Measurements from ENCODE around the gene TPCN2.
"Not testable (repeated sequence)": the region's sequence is repeated elsewhere in the genome, so short reads cannot be mapped to it uniquely, and the experiment has no call there.

TPCN2 gene

DNA sequence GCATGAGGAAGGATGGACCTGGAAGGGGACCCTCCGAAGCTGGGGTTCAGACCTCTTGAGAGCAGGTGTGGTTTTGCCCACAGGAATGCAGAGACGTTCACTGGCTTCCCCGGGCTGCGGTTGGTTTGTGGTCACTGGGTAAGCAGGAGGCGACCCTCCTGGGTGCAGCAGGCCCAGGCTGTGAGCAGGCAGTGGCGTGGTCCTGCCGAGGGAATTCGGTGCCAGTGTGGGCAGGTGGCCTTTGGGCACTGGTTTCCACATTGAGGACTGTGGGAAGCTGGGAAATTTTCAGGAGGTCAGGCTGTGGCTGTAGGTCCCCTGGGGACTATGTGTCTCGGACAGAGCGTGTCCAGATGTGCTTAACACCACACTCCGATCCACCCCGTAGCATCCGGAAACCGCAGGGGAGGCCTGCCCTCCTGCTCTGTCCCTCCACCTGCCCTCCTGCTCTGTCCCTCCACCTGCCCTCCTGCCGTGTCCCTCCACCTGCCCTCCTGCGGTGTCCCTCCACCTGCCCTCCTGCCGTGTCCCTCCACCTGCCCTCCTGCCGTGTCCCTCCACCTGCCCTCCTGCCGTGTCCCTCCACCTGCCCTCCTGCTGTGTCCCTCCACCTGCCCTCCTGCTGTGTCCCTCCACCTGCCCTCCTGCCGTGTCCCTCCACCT lies 27.5 kb downstream of the TPCN2 start:
- DNase-seq = no peak

DNA sequence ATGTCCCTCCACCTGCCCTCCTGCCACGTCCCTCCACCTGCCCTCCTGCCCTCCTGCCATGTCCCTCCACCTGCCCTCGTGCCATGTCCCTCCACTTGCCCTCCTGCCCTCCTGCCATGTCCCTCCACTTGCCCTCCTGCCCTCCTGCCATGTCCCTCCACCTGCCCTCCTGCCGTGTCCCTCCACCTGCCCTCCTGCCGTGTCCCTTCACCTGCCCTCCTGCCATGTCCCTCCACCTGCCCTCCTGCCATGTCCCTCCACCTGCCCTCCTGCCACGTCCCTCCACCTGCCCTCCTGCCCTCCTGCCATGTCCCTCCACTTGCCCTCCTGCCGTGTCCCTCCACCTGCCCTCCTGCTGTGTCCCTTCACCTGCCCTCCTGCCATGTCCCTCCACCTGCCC lies 28.2 kb downstream of the TPCN2 start:
- DNase-seq = not testable (repeated sequence)

DNA sequence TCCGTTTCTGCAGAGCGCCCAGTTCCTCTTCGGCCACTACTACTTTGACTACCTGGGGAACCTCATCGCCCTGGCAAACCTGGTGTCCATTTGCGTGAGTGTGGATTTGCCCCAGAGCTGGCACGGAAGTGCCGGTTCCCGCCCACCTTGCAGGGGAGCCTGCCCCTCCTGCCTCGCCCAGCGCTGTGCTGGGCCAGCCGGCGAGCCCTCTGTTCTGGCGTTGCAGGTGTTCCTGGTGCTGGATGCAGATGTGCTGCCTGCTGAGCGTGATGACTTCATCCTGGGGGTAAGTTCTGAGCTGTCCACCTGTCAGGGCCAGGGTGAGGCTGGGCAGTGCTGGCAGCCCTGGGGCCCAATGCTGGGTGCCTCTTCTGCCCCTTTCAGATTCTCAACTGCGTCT lies 29.8 kb downstream of the TPCN2 start:
- no peak for DNase-seq

- no peak for DNase-seq
Observed at GRCh38 chr11:69078930-69079605, 30.3 kb downstream of the TPCN2 start.

- no peak for DNase-seq
Observed at GRCh38 chr11:69079661-69080256, 31.0 kb downstream of the TPCN2 start.

DNA sequence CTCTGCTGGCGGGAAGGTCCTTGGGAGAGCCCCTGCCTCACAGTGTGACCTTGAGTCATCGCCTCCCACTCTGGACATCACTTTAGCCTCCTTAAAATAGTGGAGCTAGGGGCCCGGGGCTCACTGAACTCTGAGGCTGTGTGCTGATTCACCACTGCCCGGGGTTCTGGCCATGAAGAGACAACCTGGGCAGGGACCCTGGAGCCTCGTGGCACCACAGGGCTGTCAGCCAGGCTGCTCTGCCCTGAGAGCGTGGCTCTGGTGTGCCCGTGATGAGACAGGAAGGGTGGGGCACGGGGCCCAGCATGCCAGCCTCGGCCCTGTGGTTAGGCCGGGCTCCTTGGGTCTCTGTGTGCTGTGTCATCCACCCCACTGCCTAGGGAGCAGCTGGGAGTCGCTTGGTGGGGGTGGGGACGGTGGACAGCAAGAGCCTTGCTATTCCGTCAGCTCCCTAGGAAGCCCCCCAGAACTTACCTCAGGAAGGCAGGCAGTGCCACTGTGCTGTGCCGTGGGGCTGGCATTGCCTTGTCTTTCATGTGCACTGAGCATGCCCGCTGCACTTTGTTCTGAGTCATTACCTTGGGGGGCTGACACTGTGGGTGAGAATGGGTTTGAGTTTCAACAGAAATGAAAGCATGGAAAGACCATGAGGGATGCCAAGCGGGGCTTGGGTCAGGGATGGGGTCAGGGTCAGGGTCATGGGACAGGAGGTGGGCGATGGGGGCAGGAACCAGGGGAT lies 31.7 kb downstream of the TPCN2 start:
- DNase-seq = peak; percentile 39

DNA sequence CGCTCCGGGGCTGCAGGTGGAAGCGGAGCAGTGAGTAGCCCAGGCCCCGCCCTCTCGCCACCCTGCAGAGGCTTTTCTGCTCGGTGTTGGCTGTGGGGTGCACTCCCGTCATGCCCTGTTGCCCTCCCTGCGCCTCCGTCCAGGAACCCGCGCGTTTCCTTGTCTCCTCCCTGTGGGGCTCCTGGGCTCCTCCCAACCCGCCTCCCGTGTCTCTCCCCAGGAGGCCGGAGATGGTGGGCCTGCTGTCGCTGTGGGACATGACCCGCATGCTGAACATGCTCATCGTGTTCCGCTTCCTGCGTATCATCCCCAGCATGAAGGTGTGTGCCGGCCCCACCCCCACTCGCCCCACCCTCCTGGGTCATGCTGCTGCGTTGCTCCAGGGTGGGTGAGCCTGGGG lies 32.4 kb downstream of the TPCN2 start:
- no peak for DNase-seq

DNA sequence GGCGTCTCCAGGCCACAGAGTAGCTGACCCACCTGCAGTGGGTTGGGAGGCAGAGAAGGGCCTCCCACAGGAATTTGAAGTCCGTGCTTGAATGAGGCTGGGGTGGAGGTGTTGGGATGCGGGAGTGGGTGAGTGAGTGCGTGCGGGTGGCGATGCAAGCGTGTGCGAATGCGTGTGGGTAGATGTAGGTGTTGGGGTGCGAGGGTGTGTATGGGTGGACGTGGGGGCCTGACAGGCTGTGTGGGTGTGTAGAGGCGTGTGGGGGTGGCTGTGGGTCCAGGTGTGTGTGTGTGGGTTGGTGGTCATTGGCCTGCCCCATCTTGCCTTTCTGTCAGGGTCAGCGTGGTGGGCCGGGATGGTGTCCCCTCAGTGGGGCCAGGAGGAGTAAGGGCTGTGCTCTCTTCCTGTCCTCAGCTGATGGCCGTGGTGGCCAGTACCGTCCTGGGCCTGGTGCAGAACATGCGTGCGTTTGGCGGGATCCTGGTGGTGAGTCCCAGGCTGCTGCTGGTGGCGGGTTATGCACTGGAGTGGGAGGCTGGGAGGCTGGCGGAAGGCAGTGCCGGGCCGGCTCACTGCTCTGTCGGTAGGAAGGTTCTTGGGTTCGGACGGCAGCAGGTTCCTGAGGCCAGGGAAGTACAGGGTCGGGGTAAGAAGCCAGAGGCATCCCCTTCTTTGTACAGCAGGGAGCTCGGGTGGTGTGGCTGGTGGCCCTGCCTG lies 35.0 kb downstream of the TPCN2 start:
- no peak for DNase-seq

- no peak for DNase-seq
Observed at GRCh38 chr11:69084371-69084770, 35.6 kb downstream of the TPCN2 start.

DNA sequence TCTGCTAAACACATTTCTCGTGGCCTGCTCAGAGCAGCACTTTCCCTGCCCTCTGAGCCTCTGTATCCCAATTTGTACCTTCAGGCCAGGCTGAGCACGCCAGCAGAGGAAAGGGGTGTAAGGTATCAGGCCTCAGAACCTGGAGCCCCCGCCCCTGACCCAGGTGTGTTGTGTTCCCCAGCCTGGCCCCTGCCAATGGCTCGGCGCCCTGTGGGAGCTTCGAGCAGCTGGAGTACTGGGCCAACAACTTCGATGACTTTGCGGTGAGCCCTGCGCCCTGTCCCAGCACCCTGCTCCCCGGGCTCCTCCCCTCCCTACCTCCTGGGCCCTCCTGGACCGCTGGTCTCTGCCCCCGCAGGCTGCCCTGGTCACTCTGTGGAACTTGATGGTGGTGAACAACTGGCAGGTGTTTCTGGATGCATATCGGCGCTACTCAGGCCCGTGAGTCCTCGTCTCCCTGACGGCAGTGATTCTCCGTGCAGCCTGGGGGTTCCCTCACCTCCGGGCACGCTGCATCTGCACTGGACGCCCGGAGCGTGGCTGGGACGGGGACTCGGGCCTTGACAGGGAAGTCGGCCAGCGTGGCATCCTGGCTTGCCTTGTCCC lies 36.9 kb downstream of the TPCN2 start:
- DNase-seq = no peak

- DNase-seq = no peak
Observed at GRCh38 chr11:69086152-69087132, 37.7 kb downstream of the TPCN2 start.

DNA sequence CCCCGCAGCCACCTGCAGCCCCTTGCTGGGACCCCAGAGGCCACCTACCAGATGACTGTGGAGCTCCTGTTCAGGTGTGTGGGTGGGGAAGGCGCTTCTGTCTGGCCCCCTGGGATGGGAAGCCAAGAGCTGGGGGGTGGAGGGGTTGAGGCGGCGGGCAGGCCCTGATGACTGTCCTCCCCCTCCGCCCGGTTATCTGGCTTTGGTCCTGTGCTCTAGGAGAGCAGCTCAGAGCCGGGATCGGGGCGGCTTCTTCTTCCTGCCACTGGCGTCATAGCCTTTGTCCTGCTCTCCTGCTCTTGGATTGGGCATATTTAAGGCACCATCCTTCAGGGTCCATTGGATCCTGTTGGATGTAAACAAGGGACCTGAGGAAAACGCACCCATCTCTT lies 38.4 kb downstream of the TPCN2 start:
- DNase-seq = no peak

GRCh38 chr11:69087811-69088210 lies 39.1 kb downstream of the TPCN2 start:
- DNase-seq = no peak

- peak; percentile 68 for DNase-seq
Observed at GRCh38 chr11:69088676-69089146, 40.0 kb downstream of the TPCN2 start.

DNA sequence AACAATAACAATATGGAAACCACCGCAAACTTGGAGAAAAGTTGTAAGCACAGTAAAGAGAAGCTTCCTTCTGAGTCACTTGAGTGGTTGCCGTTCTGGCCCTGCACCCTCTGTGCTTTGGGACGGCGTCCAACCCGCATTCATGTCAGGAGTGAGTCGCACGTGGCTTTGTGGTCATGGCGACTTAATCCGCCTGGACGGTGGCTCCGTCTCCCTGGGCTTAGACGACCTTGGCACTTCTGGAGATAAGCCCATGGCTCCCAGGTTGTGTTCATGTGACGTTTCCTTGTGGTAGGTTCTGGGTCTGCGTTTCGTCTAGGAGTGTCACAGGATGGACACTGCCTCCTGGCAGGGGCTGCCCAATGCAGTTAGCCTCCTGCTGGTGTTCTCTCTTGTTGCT lies 40.5 kb downstream of the TPCN2 start:
- no peak for DNase-seq

DNA sequence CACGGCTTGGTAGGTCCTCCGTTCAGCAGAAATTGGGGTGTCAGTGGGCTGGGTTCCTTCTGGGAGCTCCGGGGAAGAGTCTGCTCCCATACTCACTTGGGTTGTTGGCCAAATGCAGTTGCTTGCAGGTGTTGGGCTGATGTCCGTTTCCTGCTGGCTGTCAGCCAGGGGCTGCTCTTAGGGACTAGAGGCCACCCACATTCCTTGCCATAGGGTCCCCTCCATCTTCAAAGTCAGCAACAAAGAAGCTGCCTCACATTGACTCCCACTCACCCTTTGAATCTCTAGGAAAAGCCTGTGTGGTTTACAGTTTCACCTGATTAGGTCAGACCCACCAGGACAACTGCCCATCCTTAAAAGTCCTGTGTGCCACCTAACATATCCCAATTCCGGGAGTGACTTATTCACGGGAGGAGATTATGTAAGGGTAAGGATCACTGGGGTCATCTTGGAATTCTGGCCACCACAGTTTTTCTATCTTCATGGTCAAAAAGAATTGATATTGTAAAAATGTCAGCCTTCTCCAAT lies 43.0 kb downstream of the TPCN2 start:
- no peak for DNase-seq

DNA sequence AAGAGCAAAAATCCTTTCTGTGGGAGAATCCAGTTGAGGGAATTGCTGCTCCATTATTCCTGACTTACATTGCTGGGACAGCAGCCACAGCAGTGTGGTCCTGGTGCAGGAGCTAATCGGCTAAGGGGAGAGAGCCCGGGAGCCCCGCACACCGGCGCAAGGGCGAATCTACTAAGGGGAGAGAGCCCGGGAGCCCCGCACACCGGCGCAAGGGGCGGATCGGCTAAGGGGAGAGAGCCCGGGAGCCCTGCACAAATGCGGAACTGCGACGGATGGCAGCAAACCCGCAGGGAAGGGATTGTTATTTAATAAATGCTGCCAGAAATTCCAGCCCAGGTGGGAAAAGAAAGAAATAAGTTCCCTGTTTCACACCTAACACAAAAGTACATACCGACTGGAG lies 43.5 kb downstream of the TPCN2 start:
- DNase-seq = no peak

DNA sequence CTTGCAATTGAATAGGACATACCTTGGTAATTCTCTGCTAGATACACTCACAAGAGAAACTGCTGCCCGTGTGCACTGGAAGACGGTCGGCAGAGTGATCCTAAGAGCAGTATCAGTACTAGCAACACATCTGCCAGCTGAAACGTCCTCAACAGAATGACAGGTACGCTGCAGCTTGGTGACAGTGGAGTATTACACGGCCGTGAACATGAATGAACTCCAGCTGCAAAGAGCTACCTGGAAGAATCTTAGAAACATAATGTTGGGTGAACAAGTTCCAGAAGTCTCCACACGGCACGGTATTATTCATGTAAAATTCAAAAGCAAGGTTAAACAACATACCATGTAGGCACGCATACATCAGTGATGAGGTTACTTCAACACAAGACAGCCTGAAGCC lies 44.4 kb downstream of the TPCN2 start:
- DNase-seq = no peak

DNA sequence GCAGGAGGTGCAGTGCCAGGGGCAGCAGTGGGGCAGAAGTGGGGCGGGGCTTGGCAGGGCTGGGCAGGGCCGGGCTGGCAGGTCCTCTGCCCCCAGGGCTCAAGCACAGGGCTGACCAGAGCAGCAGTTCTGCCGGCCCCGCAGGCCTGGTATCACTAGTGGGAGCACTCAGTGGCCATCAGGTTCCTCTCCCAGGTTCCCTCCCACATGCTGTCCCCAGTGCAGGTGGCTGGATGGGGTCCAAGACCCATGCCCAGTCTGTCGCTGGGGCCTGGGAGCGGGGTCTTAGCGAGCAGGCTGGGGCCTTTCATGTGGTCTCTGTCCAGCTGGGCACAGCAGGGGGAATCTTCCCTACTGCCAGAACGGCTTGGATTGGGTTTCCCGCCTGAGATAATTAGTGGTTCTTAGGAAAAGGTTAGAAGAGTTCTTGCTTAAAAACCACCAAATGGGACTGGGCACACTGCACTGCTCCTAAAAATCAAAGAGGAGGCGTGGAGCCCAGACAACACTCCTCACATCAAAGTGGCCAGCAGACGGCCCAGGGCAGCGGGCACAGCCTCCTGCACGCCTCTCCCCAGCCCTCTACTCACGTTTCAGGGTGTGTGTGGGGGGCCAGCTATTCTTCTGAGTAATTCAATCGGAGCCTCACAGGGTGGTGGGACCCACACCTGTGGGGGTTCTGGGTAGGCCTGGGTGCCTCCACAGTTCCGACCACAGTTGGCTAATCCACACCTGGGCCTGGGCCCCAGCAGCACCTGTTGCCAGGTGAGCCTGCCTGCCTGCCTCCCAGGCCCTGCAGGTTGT lies 45.6 kb downstream of the TPCN2 start:
- DNase-seq = no peak

DNA sequence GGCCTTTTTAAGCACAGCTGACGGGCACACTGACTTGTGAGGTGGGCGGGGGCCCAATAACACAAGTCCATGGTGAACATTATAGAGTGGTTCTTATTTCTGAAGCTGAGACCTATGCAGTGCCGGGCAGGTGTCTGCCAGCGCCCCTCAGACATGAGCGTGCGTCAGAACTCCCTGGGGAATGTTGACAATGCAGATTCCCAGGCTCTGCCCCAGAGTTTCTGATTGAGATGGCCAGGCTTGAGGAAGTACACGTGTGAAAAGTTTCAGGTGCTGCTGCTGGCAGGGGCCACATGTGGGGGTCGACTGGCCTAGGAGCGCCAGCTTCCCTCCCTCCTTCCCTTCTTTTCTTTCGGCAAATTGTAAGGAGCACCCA lies 46.2 kb downstream of the TPCN2 start:
- no peak for DNase-seq
